Activated CD4-positive, alpha-beta T cell treated with anti-CD3 and anti-CD28 coated beads, Interleukin-2, amount 50 U/mL, for 48 hours (primary cell): Measurements from ENCODE around the gene PARK7.

Experiments used
- DNase-seq, 2 experiments: peaks; one replicate each; pipeline ENCODE4 v3.0.0-alpha.2; 2020

PARK7 gene

GRCh38 chr1:8025061-8025670, 63.7 kb downstream of the PARK7 start:
- DNase-seq, result no peak

- peak in 1 of 2 experiments; percentile 5 for DNase-seq
Observed at GRCh38 chr1:8025671-8026144, 64.2 kb downstream of the PARK7 start.

- DNase-seq, result peak; percentile 88 to 89
Observed at GRCh38 chr1:8026153-8026975, 64.9 kb downstream of the PARK7 start, which contains the start of gene ERRFI1. TSS of gene ERRFI1 (minus strand) at chr1:8026309. CDS start at chr1:8015619, 10,690 bp downstream.

GRCh38 chr1:8026976-8027747, 65.7 kb downstream of the PARK7 start:
- no peak for DNase-seq

- no peak for DNase-seq
Observed at GRCh38 chr1:8027748-8028570, 66.4 kb downstream of the PARK7 start.

- DNase-seq, result no peak
Observed at GRCh38 chr1:8028571-8028910, 67.0 kb downstream of the PARK7 start.

- DNase-seq, result peak in 1 of 2 experiments; percentile 9
Observed at GRCh38 chr1:8031176-8031785, 69.8 kb downstream of the PARK7 start.

GRCh38 chr1:8032366-8032910, 70.9 kb downstream of the PARK7 start:
- DNase-seq, result no peak

- no peak for DNase-seq
Observed at GRCh38 chr1:8033322-8033721, 71.8 kb downstream of the PARK7 start.
